ENCODE data around the gene INTS12.

INTS12 gene

DNA sequence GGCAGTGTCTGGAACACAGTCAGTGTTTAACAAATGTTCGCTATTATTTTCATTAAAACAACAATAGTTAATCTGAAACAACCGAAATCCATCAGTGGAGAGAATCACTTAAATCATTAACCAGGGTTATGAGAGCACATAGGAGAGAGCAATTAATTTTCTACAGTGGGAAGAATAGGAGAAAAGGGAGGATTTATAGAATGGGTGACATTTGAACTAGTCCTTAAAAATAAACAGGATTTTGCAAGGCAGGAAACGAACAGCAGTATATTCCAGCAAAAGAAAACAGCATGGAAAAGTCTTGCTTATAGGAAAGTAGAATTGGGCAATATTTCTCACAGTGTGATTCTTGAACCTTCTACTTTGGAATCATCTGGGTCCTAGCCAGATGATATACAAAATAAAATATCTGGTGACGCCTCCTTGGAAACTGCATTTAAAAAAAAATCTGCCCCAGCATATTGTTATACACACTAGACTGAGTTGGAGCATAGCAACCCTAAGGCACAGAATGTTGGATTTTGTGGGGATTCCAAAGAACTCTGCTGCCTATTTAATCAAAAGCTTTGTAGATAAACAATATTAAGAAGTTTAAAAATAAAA is 56.1 kb downstream of the INTS12 start:
- no peak for DNase-seq (ENCODE audit: low read depth, low spot score)
- no peaks in the 10 kb centered on the region for H3K9me3 ChIP-seq (ENCODE audit: low read depth, low read length)
- no peak overlapping the region for H3K27ac ChIP-seq
- H3K4me3 ChIP-seq = no peak overlapping the region
- no peaks in the 10 kb centered on the region for H3K36me3 ChIP-seq (ENCODE audit: insufficient read depth, low read length)
- H3K9ac ChIP-seq (ENCODE audit: insufficient read length) = no peak overlapping the region
- TF ChIP-seq POLR2AphosphoS5 (IDR thresholded peaks at IDR 0.05; ENCODE audit: borderline replicate concordance, low read depth, low read length) (no peak), FOXP2 (optimal IDR thresholded peaks at IDR 0.05; ENCODE audit: control extremely low read depth, extremely low read length, insufficient read depth) (no peak), EZH2 (IDR thresholded peaks at IDR 0.05) (no peak)

GRCh38 chr4:105651884-105652283 is 56.6 kb downstream of the INTS12 start:
- no peak for DNase-seq (ENCODE audit: low read depth, low spot score)
- TF ChIP-seq EZH2 (IDR thresholded peaks at IDR 0.05) (no peak), POLR2AphosphoS5 (IDR thresholded peaks at IDR 0.05; ENCODE audit: borderline replicate concordance, low read depth, low read length) (no peak), FOXP2 (optimal IDR thresholded peaks at IDR 0.05; ENCODE audit: control extremely low read depth, extremely low read length, insufficient read depth) (no peak)
- Histone ChIP-seq H3K9ac (ENCODE audit: insufficient read length) (no peak overlapping the region), H3K4me3 (no peak overlapping the region), H3K36me3 (ENCODE audit: insufficient read depth, low read length) (no peaks in the 10 kb centered on the region), H3K9me3 (ENCODE audit: low read depth, low read length) (no peaks in the 10 kb centered on the region), H3K27ac (no peak overlapping the region)

DNA sequence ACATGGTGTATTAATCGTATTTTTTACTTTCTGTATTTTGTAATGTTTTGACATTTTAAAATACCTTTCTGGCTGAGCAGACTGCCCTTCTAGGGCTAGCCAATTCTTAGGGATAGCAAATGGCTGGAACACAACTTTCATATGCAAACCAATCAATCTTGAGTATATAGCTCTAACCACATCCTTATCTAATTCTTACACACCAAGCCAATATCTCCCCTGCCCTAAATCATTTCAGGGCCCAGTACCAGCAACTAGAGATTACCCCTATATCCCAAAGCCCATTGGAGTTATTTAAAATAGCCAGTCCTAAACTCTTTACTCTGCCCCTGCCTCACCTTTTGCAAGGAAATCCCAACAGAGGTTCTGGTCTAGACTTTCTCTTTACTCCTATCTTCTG is 58.3 kb downstream of the INTS12 start:
- Histone ChIP-seq H3K9me3 (ENCODE audit: low read depth, low read length) (no peaks in the 10 kb centered on the region), H3K27ac (no peak overlapping the region), H3K9ac (ENCODE audit: insufficient read length) (no peak overlapping the region), H3K4me3 (no peak overlapping the region), H3K36me3 (ENCODE audit: insufficient read depth, low read length) (no peaks in the 10 kb centered on the region)
- TF ChIP-seq POLR2AphosphoS5 (IDR thresholded peaks at IDR 0.05; ENCODE audit: borderline replicate concordance, low read depth, low read length) = no peak
- no peak for TF ChIP-seq EZH2 (IDR thresholded peaks at IDR 0.05)
- no peak for TF ChIP-seq FOXP2 (optimal IDR thresholded peaks at IDR 0.05; ENCODE audit: control extremely low read depth, extremely low read length, insufficient read depth)
- no peak for DNase-seq (ENCODE audit: low read depth, low spot score)

DNA sequence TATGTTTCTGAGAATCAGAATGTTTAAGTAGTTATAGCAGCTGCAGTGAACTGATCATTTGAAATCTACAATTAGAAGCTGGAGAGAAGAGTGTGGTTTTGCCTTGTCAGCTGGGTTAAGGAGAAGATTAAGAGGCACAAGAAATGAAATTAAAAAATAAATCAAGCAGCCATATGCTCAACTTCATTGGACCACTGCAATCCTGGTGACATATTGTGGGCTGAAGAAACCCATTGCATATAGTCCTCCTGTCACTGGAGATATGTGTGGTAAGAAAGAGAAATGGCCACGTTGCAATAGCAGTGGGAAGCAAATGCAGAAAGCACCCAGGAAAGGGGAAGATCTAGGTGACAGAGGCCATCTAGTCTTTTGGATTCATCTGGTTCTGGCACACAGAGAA is 63.0 kb downstream of the INTS12 start:
- no peak overlapping the region for H3K27ac ChIP-seq
- no peaks in the 10 kb centered on the region for H3K9me3 ChIP-seq (ENCODE audit: low read depth, low read length)
- H3K4me3 ChIP-seq = no peak overlapping the region
- no peak overlapping the region for H3K9ac ChIP-seq (ENCODE audit: insufficient read length)
- TF ChIP-seq FOXP2 (optimal IDR thresholded peaks at IDR 0.05; ENCODE audit: control extremely low read depth, extremely low read length, insufficient read depth) (no peak), EZH2 (IDR thresholded peaks at IDR 0.05) (no peak), POLR2AphosphoS5 (IDR thresholded peaks at IDR 0.05; ENCODE audit: borderline replicate concordance, low read depth, low read length) (no peak)
- no peaks in the 10 kb centered on the region for H3K36me3 ChIP-seq (ENCODE audit: insufficient read depth, low read length)
- no peak for DNase-seq (ENCODE audit: low read depth, low spot score)

GRCh38 chr4:105644257-105644656 is 64.2 kb downstream of the INTS12 start:
- TF ChIP-seq FOXP2 (optimal IDR thresholded peaks at IDR 0.05; ENCODE audit: control extremely low read depth, extremely low read length, insufficient read depth) = no peak
- no peak for TF ChIP-seq EZH2 (IDR thresholded peaks at IDR 0.05)
- TF ChIP-seq POLR2AphosphoS5 (IDR thresholded peaks at IDR 0.05; ENCODE audit: borderline replicate concordance, low read depth, low read length) = no peak
- no peak overlapping the region for H3K27ac ChIP-seq
- no peak for DNase-seq (ENCODE audit: low read depth, low spot score)
- H3K9ac ChIP-seq (ENCODE audit: insufficient read length) = no peak overlapping the region
- no peaks in the 10 kb centered on the region for H3K9me3 ChIP-seq (ENCODE audit: low read depth, low read length)
- H3K4me3 ChIP-seq = no peak overlapping the region
- no peaks in the 10 kb centered on the region for H3K36me3 ChIP-seq (ENCODE audit: insufficient read depth, low read length)

DNA sequence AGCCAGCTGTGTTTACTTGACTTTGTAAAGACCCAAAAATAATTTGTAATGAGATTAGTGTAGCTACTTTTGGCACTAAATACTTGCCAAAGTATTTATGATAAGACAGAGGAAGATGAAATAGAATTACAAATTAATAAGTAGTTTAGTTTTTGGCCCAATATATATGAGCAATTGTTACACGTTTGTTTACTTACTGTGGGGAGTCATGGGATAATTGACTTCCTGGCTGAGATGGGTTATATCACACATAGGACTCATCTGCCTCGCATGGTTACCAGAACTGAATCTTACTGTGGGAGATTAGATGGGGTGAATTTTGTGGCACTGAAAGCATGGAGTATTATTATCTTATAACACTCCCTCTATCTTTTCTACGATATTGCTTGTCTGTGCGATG is 66.6 kb downstream of the INTS12 start:
- Histone ChIP-seq H3K9me3 (ENCODE audit: low read depth, low read length) (no peaks in the 10 kb centered on the region), H3K4me3 (no peak overlapping the region), H3K36me3 (ENCODE audit: insufficient read depth, low read length) (no peaks in the 10 kb centered on the region), H3K9ac (ENCODE audit: insufficient read length) (no peak overlapping the region), H3K27ac (no peak overlapping the region)
- TF ChIP-seq FOXP2 (optimal IDR thresholded peaks at IDR 0.05; ENCODE audit: control extremely low read depth, extremely low read length, insufficient read depth) (no peak), POLR2AphosphoS5 (IDR thresholded peaks at IDR 0.05; ENCODE audit: borderline replicate concordance, low read depth, low read length) (no peak), EZH2 (IDR thresholded peaks at IDR 0.05) (no peak)
- no peak for DNase-seq (ENCODE audit: low read depth, low spot score)

DNA sequence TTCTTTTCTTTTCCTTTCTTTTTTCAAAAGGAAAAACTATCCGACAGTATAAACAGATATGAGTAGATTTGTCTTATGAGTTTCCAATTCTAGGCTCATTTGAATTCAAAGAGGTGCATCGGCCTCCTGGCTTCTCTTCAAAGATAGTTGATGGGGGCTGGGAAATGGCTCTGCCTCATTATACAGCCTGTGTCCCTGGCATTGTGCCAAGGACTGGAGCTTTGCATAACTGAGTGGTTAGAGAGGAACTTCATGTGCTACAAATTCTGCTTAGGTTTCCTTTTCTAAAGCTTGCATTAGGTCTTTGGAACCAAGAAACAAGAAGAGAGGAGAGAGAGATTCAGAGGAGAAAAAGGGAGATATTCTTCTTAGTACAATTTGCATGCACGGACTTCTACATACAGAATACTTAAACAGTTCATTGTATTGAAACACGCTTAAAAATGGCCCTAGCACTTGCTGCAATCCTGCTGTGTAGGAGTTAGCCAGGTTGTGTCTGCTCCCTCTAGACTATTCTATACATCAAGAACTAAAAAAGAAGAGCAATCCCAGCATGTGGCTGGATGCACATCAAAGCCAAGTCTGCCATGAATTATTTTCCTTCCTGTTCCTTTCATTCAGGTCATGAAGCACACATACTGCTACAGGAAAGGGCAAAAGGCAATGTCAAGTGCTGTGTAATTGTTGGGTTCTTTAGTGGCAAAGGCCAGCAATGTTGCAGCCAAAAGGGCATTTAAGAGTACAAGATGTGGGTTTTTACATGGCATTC is 70.9 kb downstream of the INTS12 start:
- Histone ChIP-seq H3K9me3 (ENCODE audit: low read depth, low read length) (no peaks in the 10 kb centered on the region), H3K27ac (peak overlapping the region; percentile 100), H3K4me3 (peak overlapping the region; percentile 70), H3K9ac (ENCODE audit: insufficient read length) (peak overlapping the region; percentile 64), H3K36me3 (ENCODE audit: insufficient read depth, low read length) (no peaks in the 10 kb centered on the region)
- TF ChIP-seq EZH2 (IDR thresholded peaks at IDR 0.05) = no peak
- TF ChIP-seq FOXP2 (optimal IDR thresholded peaks at IDR 0.05; ENCODE audit: control extremely low read depth, extremely low read length, insufficient read depth) = no peak
- peak; percentile 59; the same call in 1 of the 2 replicates for TF ChIP-seq POLR2AphosphoS5 (IDR thresholded peaks at IDR 0.05; ENCODE audit: borderline replicate concordance, low read depth, low read length)
- peak; percentile 94 for DNase-seq (ENCODE audit: low read depth, low spot score)

DNA sequence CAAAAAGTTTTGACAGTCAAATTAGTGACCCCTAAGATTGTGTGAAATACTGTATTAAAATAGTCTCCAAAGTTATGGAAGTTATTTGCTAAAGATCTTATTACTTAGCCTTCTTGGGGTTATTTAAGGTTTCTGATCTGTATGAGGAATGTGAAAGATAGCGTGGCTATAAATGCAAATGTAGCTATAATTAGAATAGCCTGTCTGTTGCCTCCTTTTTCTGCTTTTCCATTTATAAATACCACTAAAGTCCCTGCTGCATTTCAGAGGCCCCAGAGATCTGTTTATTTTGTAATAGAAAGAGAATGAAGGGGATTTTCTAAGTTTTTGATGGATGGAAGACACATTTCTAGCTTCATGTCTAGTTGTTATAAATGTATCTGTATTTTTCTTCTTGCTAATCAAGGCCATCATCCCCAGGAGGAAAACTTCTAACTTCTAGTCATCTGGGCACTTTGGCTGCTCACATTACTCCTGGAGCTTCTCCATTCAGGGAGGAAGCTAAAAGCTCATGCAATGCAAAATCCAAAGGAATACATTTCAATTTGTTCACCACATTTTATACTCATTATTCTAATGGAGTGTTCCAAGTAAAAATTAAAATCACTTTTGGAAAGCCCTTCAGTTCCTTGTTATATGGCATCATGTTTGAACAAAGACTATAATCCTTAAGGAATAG is 73.9 kb downstream of the INTS12 start:
- H3K9ac ChIP-seq (ENCODE audit: insufficient read length) = peak overlapping the region; percentile 78
- peak overlapping the region; percentile 100 for H3K27ac ChIP-seq
- H3K36me3 ChIP-seq (ENCODE audit: insufficient read depth, low read length) = no peaks in the 10 kb centered on the region
- H3K9me3 ChIP-seq (ENCODE audit: low read depth, low read length) = no peaks in the 10 kb centered on the region
- H3K4me3 ChIP-seq = peak overlapping the region; percentile 72
- DNase-seq (ENCODE audit: low read depth, low spot score) = peak; percentile 63
- TF ChIP-seq POLR2AphosphoS5 (IDR thresholded peaks at IDR 0.05; ENCODE audit: borderline replicate concordance, low read depth, low read length) (peak; percentile 12; the same call in 1 of the 2 replicates), EZH2 (IDR thresholded peaks at IDR 0.05) (no peak), FOXP2 (optimal IDR thresholded peaks at IDR 0.05; ENCODE audit: control extremely low read depth, extremely low read length, insufficient read depth) (no peak)
